ENCODE results near the gene BAZ2A.
"Not testable (repeated sequence)": the region's sequence is repeated elsewhere in the genome, so short reads cannot be mapped to it uniquely, and the experiment has no call there.

Gene BAZ2A

DNA sequence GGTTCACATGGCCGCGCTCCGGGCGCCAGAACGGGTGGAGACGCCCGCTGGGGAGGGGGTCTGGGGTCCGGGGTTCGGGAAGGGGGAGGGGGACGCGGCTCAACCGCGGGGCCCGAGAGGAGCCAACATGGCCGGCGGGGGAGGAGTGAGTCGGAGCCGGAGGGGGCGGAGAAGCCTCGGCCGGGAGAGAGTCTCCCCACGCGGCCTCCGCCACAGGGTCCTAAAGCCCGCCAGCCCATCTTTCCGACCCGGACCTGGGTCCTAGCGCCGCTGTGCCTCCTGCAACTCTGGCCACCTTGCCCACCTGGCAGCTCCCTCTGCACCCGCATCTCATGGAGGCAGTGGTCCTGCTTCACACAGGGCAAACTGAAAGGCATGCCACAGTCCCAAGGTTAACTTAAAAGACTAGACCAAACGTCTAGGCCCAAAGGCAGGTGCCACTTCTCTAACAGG, at the start of gene BAZ2A:
BAZ2A (minus strand) TSS at position 147 of the 453 bp plus-strand sequence. CDS start 12,796 bp downstream, outside the sequence.
- DNase-seq (ENCODE audit: low read depth in 3 of 3) = peak; percentile 71 to 75 (median 72)

DNA sequence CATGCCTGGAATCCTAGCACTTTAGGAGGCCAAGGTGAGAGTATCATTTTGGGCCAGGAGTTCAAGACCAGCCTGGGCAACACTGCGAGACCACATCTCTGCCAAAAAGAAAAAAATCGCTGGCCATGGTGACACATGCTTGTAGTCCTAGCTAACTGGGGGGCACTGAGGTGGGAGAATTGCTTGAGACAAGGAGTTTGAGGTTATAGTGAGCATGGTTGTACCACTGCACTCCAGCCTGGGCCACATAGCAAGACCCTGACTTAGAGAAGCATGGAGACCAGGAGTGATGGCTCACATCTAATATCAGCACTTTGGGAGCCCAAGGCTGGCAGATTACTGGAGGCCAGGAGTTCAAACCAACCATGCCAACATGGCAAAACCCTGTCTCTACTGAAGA, 48.7 kb upstream of the BAZ2A start:
- no peak for DNase-seq (ENCODE audit: low read depth in 3 of 3)

DNA sequence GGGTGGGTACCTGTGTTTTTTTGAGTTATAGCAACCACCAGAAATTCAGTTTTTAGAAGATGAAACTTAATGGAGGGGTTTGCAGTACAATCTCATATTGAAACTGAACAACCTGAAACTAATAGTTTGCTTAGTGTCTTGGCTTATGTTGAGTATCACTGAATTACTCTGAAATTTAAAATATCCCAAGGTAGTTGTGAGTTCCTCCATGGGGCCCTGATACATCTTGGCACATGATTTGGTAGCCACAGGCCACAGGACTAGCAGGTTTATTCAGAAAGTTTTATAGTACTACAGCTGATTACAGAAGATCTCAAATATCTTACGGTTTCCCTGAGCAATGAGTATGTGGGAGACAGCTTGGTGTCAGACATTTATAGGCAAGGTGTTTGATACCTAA, 47.6 kb upstream of the BAZ2A start:
- DNase-seq (ENCODE audit: low read depth in 3 of 3) = no peak

DNA sequence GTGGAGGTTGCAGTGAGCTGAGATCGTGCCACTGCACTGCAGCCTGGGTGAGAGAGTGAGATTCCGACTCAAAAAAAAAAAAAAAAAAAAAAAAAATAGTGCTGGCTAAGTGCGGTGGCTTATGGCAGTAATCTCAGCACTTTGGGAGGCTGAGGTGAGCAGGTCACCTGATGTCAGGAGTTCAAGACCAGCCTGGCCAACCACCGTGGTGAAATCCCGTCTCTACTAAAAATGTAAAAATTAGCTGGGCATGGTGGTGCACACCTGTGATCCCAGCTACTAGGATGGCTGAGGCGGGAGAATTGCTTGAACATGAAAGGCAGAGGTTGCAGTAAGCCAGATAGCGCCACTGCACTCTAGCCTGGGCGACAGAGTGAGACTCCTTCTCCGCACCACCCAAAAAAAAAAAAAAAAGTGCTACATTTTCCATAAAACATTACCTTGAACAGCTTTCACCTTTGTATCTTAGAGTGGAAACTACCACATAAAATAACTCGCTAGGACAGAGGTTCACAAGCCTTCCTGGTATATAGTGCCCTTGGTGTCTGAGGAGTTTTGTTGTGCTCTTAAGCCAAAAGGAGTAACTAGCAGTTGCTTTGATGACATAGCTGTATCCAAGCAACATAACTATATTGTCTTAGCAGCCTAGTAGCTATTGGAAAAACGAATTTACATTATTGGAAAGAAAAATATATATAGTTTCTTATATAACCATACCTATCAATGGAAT, 46.9 kb upstream of the BAZ2A start:
- no peak for DNase-seq (ENCODE audit: low read depth in 3 of 3)

DNA sequence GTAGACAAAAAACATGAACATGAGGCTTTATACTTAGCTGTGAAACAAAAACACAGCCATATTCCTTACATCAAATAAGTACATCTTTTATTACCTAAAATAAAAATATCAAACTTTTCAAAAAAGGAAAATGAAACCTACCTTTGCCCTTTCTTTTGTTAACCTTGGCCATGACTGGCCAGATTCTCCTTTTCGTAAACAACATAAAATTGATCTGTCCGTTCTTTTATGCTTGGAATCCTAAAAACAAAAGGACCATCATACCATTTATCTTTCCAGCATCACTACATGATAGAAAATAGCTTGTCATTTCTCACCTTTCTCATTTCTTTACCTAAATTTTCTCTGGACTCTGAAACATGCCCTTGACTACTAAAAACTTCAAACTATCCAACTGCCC, 41.5 kb upstream of the BAZ2A start:
- DNase-seq (ENCODE audit: low read depth in 3 of 3) = no peak

DNA sequence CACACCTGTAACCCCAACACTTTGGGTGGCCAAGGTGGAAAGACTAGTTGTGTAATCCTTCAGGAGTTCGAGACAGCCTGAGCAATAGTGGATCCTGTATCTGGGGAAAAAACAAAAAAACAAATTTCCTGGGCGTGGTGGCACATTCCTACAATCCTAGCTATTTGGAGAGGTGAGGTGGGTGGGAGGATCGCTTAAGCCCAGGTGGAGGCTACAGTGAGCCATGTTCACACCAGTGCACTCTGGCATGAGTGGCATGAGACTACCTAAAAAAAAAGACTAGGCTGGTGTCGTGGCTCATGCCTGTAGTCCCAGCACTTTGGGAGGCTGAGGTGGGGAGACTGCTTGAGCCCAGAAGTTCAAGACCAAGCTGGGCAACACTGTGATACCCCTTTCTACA, 40.7 kb upstream of the BAZ2A start:
- no peak for DNase-seq (ENCODE audit: low read depth in 3 of 3)

DNA sequence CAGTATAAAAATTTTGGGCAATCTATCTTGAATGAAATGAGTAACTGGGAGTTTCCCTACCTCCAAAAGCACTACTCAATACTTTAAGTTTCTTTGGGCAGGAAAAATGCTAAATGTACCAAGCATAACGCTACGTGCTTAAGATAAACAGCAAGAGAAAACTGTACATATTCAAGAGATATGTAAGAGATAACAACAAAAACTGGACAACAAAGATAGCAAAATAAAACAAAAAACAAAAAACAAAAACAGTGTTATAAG, 38.0 kb upstream of the BAZ2A start:
- DNase-seq (ENCODE audit: low read depth in 3 of 3) = no peak

DNA sequence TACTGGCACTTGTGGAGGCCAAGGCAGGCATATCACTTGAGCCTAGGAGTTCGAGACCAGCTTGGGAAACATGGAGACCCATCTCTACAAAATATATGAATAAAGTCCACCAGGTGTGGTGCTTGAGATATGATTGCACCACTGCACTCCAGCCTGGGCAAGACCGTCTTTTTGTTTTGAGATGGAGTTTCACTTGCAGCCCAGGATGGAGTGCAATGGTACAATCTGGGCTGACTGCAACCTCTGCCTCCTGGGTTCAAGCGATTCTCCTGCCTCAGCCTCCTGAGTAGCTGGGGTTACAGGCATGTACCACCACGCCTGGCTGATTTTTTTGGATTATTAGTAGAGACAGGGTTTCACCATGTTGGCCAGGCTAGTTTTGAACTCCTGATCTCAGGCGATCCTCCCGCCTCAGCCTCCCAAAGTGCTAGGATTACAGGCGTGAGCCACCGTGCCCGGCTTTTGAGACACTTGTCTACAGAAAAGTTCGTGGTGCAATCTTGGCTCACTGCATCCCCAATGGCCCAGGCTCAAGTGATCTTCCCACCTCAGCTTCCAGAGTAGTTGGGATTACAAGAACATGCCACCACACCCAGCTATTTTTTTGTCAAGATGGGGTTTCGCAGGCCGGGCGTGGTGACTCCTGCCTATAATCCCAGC, 32.0 kb upstream of the BAZ2A start:
- no peak for DNase-seq (ENCODE audit: low read depth in 3 of 3)

DNA sequence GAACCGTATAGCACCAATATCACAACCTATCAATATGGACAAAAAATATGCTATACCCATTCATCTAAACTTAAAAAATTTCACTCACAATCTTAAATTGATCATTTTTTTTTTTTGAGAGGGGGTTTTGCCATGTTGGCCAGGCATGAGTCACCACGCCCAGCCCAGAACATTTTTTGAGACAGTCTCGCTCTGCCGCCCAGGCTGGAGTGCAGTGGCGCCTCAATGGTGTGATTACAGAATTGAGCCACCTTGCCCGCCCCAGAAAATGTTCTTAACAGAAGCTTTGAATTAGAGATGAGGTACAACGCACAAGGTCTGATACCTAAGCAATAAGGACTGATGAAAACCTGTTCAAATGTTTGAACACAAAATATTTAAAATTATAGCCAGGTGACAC, 31.4 kb upstream of the BAZ2A start:
- DNase-seq (ENCODE audit: low read depth in 3 of 3) = no peak

DNA sequence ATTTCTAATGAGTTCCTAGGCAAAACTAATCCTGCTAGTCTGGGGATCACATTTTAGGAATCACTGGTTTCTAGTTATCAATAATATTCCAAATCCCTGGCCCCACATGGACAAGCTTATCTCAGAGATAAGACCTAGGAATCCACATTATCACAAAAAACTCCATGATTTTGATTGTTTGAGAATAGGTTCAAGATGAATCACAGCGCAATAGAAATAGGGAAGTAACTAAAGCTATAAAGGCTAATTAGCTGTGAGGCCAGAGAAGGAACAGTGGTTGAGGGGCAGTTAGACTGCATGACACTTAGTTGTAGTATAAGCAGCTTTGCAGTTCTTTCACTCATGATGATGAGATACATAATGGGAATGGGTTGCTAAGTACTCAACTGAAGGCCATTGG, 28.8 kb upstream of the BAZ2A start:
- DNase-seq (ENCODE audit: low read depth in 3 of 3) = no peak

DNA sequence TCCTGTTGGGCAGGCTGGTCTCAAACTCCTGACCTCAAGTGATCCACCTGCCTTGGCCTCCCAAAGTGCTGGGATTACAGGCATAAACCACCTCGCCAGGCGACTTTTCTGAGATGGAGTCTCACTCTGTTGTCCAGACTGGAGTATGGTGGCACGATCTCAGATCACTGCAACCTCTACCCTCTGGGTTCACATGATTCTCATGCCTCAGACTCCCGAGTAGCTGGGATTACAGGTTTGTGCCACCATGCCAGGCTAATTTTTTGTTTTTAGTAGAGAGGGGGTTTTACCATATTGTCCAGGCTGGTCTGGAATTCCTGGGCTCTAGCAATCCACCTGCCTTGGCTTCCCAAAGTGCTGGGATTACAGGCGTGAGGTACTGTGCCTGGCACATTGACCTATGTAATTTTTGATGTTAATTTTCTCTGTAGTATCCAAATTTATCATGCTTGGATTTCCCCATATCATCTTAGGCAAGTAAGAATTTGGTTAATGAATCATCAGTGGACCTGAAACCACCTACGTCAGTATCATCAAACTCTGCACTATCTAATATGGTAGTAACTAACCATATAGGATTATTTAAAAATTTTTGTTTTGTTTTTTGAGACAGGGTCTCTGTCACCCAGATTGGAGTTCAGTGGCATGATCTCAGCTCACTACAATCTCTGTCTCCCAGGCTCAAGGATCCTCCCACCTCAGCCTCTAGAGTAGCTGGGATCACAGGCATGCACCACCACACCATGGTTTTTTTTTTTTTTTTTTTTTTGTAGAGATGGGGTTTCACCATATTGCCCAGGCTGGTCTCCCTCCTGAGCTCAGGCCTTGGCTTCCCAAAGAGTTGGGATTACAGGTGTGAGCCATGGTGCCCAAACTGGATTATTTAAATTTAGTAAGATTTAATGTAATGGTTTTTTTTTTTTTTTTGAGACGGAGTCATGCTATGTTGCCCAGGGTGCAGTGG, 27.6 kb upstream of the BAZ2A start:
- DNase-seq (ENCODE audit: low read depth in 3 of 3) = no peak

DNA sequence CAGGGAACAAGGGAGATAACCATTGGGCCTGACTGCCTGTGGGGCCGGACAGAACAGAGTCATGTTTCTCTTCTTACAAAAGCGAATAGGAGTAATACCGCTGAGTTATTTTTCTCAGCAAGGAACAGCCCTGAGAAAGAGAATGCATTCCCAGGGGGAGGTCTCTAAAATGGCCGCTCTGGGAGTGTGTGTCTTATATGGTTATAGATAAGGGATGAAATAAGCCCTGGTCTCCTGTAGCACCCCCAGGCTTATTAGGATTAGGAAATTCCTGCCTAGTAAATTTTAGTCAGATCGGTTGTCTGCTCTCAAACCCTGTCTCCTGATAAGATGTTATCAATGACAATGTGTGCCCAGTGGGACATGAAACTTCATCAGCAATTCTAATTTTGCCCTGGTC, 23.7 kb upstream of the BAZ2A start:
- not testable (repeated sequence) for DNase-seq (ENCODE audit: low read depth in 3 of 3)

DNA sequence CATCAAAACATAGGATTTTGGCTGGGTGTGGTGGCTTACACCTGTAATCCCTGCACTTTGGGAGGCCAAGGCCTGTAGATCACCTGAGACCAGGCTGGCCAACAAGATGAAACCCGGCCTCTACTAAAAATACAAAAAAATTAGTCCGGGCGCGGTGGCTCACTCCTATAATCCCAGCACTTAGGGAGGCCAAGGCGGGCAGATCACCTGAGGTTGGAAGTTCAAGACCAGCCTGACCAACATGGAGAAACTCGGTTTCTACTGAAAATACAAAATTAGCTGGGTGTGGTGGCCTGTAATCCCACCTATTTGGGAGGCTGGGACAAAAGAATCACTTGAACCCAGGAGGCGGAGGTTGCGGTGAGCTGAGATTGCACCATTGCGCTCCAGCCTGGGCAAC, 17.9 kb upstream of the BAZ2A start:
- DNase-seq (ENCODE audit: low read depth in 3 of 3) = not testable (repeated sequence)

DNA sequence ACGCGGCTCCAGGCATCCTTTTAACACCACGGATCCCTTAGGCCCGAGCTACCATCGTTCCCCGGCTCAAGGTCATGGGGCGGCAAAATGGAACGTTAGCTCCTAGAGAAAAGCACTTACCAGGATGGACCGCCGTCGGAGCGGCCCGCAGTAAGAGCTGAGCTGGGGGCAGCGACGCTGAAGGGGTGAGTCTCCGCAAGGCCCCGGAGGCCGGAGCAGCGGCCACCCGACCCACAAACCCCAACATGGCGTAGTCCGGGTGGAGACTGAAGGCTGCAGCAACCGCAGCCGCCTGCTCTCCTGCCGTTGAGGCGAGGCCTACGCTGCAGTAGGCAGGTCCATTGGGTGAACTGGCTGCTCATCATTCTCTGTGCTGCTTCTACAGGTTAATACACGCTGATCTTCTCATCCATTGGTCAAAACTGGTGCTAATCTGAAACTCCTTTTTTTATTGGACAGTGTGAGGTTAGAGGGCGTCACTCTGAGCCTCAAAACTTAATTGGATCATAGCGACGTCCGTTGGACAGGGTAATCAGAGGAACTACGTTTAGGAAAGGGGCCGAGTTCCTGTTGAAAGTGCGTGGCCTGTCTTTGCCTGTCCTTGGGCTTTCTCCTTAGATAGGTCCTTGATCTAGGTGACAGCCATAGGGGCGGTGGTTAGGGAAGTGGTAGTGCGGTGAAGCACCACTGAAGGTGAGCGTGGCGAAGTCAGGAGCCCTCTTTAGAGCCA, 15.8 kb upstream of the BAZ2A start, which contains the start of gene ATP5F1B:
ATP5F1B (minus strand) TSS at position 268 of the 730 bp plus-strand sequence; CDS start at position 247, 21 bp downstream.
- peak; percentile 63 to 80 (median 79) for DNase-seq (ENCODE audit: low read depth in 3 of 3)

DNA sequence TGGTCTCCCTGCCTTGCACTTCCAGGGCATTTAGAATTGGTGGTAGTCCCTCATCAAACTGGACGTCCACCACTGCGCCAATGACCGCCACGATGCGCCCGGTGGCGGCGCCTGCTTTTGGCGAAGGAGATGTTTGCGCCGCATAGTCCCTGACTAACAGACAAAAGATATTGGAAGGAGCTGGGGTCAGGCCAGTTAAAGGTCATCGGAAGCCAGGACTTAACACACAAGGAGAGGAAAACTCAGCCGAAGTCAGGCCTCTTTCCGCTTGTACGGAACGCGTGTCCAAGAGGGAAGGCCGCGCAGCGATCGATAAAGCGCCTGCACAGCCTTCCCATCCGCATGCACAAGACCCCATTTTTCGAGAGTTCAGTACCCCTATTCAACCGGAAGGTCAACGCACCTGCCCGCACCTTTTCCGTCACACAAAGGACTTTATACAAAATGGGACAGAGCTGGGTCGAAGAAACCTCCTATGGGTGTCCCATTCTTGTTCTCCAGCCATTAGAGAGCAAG, 15.1 kb upstream of the BAZ2A start:
- no peak for DNase-seq (ENCODE audit: low read depth in 3 of 3)

DNA sequence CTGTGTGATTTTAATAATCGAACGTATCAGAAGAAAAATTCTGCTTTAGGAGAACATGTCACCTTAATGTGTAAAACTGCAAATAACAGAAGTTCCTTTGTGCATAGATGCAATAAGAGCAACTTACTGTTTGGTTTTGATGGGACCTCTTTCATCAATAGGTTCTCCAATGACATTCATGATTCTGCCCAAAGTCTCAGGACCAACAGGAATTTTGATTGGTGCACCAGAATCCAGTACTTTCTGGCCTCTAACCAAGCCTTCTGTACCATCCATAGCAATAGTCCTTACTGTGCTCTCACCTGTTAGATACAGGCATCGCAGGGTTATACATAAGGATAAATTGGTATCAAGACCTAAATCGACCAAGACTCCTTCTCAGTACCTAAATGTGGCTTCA, 14.5 kb upstream of the BAZ2A start:
- no peak for DNase-seq (ENCODE audit: low read depth in 3 of 3)

DNA sequence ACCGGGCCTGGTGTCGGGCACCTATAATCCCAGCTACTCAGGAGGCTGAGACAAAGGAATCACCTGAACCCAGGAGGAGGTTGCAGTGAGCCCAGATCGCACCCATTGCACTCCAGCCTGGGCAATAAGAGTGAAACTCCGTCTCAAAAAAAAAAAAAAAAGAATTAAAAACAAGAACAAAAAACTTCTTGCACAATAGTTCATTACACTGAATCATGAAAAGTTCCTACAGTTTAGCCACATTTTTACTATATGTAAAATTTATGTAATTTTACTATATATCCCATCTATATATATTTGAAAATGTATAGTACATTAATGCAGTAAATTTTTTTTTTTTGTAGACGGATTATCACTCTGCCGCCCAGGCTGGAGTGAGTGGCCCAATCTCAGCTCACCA, 11.1 kb upstream of the BAZ2A start:
- DNase-seq (ENCODE audit: low read depth in 3 of 3) = no peak

DNA sequence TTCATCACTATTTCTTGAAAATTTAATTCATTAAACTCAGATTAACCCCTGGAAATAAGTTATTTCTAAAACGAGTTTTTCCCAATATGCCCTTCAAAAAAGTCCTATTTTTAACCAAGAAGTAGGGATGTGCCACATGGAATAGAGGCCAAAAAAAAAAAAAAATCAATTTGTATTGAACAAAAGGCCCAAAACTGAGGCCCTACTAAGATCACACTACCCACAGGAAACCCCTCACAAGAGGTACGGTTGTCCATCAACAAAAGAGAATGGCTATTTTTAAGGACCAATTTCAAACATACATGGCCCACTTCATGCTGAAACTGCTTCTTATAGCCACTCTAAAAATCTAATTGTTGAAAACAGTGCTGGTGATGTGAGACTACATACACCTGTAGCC, 7.5 kb upstream of the BAZ2A start:
- no peak for DNase-seq (ENCODE audit: low read depth in 3 of 3)

DNA sequence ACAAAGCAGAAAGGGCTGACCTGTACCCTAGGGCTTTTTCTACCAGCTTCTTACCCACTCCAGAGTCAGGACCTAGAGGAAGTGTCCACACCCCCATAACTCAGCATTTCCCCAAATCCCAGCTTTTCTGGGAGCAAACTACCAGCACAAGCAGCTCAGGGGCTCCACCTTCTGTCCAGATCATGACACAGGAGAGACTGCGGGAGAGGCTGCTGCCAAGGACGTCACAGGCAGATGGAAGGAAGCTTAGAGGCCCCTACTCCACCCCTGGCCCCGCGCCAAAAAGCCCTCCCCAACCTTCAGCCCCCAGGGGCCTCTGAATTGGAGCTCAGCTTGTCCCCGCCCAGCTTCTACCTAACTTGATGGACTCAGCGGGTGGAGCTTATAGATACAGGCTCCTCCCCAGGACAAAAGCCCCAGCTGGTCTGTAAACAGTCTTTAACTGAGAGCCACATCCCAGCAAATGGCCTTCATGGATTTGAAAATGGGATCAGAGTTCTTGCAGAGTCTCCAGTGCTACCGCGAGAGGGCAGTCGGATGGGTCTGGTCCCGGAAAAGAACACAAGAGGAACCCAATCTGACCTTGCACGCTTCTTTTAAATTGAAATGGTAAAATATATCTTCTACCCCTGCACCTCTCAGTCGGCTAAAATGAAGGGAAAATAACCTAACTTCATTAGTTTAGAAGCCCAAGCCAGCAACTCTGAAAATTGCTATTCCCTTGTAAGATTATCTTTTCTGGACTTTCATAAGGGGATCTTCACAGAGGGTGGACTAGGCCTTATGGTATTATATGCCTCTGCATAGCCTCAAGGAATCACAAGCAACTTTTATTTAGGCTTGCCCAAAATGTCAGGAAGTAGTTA, 6.8 kb upstream of the BAZ2A start:
- peak; percentile 65 to 76 (median 74) for DNase-seq (ENCODE audit: low read depth in 3 of 3)

Measured in stimulated activated CD4-positive, alpha-beta T cell treated with anti-CD3 and anti-CD28 coated beads, TNF-alpha, amount 100 ng/mL, for 4 hours (primary cell).